ENCODE measurements around the gene SEMA4D. TPM values are rescaled to one million over a fixed set of nuclear protein-coding genes. Genes with fewer than 3 reads are reported as not detected.
A peak's percentile ranks its signal among the peaks of the same experiment; 100 is the strongest.

SEMA4D gene
- total and polyA plus RNA-seq, 7 donors, result 1.4 to 35.1 (median 4.6) TPM

DNA sequence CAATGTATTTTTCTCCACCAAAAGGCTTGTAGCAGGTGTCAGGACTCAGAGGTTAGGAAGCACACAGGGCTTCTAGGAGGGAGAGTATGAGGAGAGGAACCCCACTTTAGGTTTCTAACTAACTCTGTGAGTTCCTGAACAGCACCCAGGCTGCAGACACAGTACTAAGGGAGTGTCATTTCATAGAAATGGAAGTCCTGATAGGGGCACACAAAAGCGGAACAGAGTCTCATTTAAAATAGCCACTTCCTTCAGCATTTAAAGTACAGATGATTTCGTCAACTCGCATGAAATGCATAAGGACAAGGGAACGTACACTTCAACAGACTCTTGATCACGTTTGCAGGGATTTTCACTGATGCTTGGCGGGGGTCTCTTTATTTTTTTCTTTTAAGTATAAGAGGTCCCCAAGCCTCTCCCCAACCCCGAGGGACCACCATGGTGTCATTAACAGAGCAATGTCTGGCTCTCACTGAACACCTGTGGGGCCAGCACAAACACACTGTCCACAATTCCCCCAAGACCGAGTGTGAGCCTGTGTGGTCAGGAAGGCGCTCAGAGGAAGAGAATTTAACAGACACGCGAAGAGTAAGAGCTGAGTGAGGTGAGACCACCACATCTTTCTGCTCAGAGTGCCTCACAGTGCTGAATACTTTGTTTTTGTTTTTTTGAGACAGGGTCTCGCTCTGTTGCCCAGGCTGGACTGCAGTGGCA, 97.4 kb downstream of the SEMA4D start:
- Histone ChIP-seq H3K9me3 (no peaks in the 10 kb centered on the region), H3K27me3 (no peaks in the 10 kb centered on the region), H3K36me3 (peaks cover 0 to 33% (median 4%) of the 10 kb centered on the region in 4 donors), H3K27ac (peak overlapping the region in 1 of 4 donors; percentile 37), H3K4me3 (no peak overlapping the region), H3K4me1 (no peaks in the 10 kb centered on the region)
- DNase-seq, result no peak
- peak in 1 of 4 donors; percentile 13 for TF ChIP-seq POLR2AphosphoS5 (IDR thresholded peaks at IDR 0.05)
- no peak for TF ChIP-seq POLR2A (IDR thresholded peaks at IDR 0.05)
- intact Hi-C loops (cut with DNase I), result no loop called here
- WGBS, 2 donors, result 59 to 88% methylated on average over 12 of the region's 12 CpGs

DNA sequence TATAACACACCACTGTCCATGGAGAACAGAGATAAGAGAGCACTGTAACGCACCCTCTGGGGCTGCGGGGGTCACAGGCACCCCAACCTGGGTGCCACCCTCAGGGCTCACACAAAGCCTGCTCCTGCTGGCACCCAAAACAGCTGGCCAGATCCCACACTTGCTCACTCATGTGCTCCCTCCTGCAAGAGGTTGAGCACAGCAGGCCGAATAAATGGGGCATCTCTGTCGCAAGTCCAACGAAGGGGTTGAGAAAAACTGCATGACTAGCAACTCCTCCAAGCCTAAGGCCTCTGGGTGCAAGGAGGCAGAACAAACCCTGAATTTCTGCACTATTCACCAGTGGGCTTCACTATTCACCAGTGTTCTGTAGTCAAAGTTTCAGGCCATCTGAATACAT, 99.3 kb downstream of the SEMA4D start:
- TF ChIP-seq POLR2A (IDR thresholded peaks at IDR 0.05) (no peak), POLR2AphosphoS5 (IDR thresholded peaks at IDR 0.05) (no peak), EP300 (IDR thresholded peaks at IDR 0.05) (no peak)
- TF ChIP-seq, protein P1, sequence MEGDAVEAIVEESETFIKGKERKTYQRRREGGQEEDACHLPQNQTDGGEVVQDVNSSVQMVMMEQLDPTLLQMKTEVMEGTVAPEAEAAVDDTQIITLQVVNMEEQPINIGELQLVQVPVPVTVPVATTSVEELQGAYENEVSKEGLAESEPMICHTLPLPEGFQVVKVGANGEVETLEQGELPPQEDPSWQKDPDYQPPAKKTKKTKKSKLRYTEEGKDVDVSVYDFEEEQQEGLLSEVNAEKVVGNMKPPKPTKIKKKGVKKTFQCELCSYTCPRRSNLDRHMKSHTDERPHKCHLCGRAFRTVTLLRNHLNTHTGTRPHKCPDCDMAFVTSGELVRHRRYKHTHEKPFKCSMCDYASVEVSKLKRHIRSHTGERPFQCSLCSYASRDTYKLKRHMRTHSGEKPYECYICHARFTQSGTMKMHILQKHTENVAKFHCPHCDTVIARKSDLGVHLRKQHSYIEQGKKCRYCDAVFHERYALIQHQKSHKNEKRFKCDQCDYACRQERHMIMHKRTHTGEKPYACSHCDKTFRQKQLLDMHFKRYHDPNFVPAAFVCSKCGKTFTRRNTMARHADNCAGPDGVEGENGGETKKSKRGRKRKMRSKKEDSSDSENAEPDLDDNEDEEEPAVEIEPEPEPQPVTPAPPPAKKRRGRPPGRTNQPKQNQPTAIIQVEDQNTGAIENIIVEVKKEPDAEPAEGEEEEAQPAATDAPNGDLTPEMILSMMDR (IDR thresholded peaks at IDR 0.05), result no peak
- Histone ChIP-seq H3K9me3 (no peaks in the 10 kb centered on the region), H3K36me3 (peaks cover 0 to 46% (median 4%) of the 10 kb centered on the region in 4 donors), H3K4me3 (no peak overlapping the region), H3K4me1 (no peaks in the 10 kb centered on the region), H3K27me3 (no peaks in the 10 kb centered on the region), H3K27ac (no peak overlapping the region)
- no peak for DNase-seq
- intact Hi-C loops (cut with DNase I), result no loop called here
- WGBS, 2 donors, result 92% methylated on average over 5 of the region's 5 CpGs

DNA sequence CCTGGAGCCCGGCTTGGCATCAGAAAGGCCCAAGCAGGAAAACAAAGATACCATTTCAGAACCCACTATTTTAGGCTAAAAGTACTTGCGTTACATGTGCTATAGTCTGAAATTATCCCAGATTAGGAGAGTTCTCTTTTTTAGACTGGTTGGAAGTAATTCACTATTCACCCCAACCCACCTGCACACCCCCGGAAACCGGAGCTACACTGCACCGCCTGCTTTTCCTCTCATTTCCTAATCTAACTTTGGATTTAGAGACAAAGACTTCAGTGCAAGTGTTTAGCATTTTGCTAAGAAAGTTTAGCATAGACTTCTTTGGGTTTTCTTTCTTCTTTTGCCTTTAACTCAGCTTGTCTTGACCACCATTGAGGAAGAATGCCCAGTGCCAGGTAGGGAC, 100.4 kb downstream of the SEMA4D start:
- TF ChIP-seq POLR2A (IDR thresholded peaks at IDR 0.05) (no peak), POLR2AphosphoS5 (IDR thresholded peaks at IDR 0.05) (no peak), EP300 (IDR thresholded peaks at IDR 0.05) (no peak)
- TF ChIP-seq, protein P1 (IDR thresholded peaks at IDR 0.05), result no peak
- DNase-seq, result no peak
- Histone ChIP-seq H3K27ac (no peak overlapping the region), H3K4me3 (no peak overlapping the region), H3K27me3 (no peaks in the 10 kb centered on the region), H3K9me3 (no peaks in the 10 kb centered on the region), H3K36me3 (peaks cover 0 to 49% (median 4%) of the 10 kb centered on the region in 4 donors), H3K4me1 (no peaks in the 10 kb centered on the region)
- 86% methylated on average over 5 of the region's 5 CpGs for WGBS, 2 donors
- intact Hi-C loops (cut with DNase I), result no loop called here

DNA sequence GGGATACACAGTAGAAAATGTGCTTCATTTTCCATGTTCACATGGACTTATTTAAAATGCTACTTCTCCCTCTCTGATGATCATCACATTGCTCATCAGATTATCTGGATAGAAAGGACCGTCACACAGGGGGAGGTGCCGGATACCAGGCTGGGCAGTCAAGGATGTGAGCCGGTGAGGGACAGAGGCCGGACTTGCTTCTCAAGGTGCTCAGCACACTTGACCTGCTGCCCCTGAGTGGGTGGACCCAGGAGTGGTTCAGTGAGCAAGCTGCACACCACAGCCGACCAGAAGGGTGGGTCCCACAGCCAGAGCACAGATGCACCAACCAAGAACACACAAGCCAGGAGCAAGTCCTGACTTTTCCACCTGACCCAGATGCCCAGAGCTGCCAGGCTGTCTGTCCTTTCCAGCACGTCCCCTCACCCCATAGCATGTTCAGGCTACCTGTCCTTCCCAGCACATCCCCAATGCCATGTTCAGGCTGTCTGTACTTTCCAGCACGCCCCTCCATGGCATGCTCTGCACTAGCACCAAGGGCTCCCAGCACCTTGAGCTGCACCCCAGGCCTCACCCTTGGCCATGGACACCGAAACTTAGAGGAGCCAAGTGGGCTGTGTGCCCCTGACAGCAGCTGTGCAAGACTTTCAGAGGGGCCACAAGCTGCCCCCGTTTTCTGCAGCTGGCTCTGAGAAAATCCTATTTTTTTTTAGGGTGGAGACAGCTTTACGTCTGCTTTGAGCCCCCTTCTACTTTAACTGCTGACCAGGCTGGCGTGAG, 101.8 kb downstream of the SEMA4D start:
- TF ChIP-seq, protein P1 (IDR thresholded peaks at IDR 0.05), result no peak
- TF ChIP-seq POLR2A (IDR thresholded peaks at IDR 0.05) (no peak), POLR2AphosphoS5 (IDR thresholded peaks at IDR 0.05) (no peak), EP300 (IDR thresholded peaks at IDR 0.05) (no peak)
- DNase-seq, result no peak
- no peaks in the 10 kb centered on the region for H3K9me3 ChIP-seq
- no peaks in the 10 kb centered on the region for H3K27me3 ChIP-seq
- H3K4me1 ChIP-seq, result no peaks in the 10 kb centered on the region
- no peak overlapping the region for H3K4me3 ChIP-seq
- H3K27ac ChIP-seq, result no peak overlapping the region
- peaks cover 0 to 49% (median 5%) of the 10 kb centered on the region in 4 donors for H3K36me3 ChIP-seq
- intact Hi-C loops (cut with DNase I), result no loop called here
- WGBS, 2 donors, result 91 to 93% methylated on average over 11 of the region's 11 CpGs

DNA sequence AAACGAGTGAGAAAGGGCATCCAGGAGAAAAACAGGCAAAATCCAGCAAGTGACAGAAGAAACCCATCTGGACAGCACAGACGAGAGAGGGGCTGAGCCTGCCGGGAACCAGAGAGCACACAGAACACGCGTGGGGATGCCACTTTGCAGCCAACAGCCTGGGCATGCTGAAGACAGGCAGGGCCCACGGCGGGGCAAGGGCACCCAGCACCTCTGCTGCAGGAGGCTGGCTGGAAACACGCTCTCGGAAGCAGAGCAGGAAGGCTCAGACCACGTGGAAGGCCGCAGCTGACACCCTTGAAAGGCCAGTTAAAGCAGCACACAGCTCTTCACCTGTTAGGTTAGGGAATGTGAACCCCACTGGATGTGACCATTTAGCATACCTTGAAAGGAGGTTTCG, 103.5 kb downstream of the SEMA4D start:
- Histone ChIP-seq H3K36me3 (peaks cover 0 to 66% (median 8%) of the 10 kb centered on the region in 4 donors), H3K4me3 (no peak overlapping the region), H3K27me3 (no peaks in the 10 kb centered on the region), H3K4me1 (no peaks in the 10 kb centered on the region), H3K27ac (no peak overlapping the region), H3K9me3 (no peaks in the 10 kb centered on the region)
- intact Hi-C loops (cut with DNase I), result no loop called here
- whole genome bisulfite sequencing, 2 donors, result 92 to 94% methylated on average over 12 of the region's 12 CpGs
- TF ChIP-seq POLR2AphosphoS5 (IDR thresholded peaks at IDR 0.05) (no peak), EP300 (IDR thresholded peaks at IDR 0.05) (no peak), POLR2A (IDR thresholded peaks at IDR 0.05) (no peak)
- TF ChIP-seq, protein P1 (IDR thresholded peaks at IDR 0.05), result no peak
- DNase-seq, result no peak
